NAMALWA (cell line): Measurements from ENCODE around the gene SPOP.
A peak's percentile ranks its signal among the peaks of the same experiment; 100 is the strongest.

Experiments
- DNase-seq: peaks from one replicate; pipeline ENCODE4 v3.0.0-alpha.2; 2015; ENCODE audit warnings: low spot score

SPOP gene

DNA sequence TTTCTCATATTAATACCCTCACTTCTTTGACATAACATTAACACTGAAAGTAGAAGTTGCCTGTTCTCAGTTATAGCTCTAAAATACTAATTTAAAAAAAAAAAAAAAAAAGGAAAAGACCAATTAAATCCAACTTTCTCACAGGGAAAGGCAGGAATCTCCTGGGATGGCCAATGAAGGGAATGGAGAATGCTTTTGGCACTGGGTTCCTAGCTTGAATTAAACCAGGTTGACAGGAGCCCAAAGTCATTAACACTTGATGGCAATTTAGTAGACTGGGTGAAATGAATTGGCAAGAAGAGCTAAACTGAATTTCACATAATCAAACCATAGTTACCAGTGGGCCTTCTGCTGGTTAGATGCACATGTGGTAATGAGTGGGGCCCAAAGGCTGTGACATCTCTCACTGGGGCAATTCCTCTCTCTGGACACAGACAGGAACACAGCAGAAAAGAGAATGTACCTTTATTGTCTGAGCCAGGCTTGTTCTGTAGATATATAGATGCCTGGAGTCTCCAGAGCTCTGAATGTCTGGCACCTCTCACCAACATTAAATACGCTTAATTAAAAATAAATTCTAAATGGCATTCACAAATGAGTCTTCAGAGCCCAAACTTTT, 64.6 kb downstream of the SPOP start:
- DNase-seq = no peak

DNA sequence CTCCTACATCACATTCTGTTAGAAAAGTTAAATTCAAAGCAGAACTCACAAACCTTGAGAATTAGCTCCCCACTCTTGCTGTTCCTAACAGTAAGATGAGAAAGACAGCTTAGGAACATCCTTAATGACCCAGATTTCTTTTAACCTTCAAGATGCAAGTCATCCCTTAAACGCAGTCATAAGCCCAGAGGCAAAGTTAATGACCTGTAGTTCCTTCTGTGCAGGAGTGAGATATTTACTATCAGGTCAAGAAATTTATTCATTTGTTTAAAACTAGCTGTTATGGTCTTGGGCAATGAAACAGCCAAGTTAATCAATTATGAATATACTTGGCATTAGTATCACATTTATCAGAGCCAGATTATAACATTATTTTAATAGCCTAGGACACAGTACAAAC, 65.2 kb downstream of the SPOP start:
- DNase-seq = no peak

DNA sequence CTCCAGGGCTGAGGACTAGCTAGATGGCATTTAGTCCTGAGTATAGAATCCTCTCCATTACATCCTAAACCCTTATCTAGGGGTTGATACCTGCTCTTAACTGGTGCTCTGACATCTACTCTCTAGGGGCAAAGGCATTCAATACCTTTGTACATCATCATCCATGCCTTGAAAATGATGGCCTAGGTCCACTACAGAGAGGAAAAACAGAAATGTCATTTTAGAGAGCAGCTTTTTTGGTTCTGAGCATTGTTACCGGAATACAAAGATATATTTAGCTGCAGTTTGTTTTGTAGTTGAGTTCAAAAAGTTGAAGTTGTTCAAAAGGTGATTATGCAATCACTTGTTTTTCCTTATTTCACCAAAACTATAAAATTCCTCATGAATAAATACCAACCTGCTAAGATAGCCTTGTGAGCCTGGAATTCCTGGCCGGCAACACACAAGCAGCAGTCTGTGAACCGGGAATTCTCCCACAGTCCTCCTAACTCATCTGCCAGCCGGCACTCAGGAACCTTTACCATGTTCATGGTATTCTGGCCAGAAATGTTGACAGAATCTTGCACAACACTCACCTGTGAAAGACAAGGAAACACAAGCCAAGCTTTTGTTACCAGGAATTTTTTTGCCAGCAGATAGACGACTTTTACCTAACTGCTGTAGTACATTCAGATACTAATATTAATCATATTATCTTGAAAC, 66.9 kb downstream of the SPOP start:
- no peak for DNase-seq

DNA sequence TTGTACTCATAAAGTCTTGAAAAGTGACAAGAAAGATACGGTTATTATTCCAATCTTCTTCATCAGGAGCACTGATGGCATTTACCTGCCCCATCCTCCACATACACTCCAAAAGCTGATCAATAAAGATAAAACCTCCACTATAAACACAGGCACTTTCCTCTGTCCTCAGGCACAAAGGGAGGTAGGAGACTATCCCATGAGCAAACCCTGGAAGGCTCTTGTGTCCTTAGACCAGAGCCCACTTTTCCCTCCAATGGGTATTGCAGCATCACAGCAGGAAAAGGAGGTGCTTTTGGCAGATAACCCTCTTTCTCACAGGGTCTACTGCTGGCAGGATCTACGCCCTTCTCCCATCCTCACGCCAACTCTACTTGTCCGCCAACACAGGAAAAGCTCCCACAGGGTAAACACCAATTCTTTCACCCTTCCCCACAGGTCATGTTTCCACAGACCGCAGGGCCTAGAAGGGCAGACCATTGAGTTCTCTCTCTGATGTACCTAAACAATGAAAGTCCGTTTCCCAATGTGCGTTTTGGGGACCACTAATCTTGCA, 73.5 kb downstream of the SPOP start:
- no peak for DNase-seq

DNA sequence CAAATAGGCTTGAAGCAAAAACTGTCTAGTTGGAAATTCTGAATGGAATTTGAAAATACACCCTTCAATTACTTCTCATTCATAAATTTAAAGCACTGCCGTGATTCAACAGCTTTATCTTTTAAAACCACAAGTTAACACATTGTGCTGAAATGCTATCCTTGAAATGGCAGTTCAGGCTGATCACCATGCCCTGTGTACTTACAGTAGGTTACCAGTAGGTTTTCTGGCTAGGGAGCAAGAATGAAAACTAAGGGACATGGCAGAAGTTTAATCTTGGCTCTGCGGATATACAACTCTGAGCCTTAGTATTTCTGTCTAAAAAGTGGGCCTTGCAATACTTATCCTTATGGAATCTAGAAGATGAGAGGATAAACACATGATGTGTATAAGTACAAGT, 74.2 kb downstream of the SPOP start:
- no peak for DNase-seq

DNA sequence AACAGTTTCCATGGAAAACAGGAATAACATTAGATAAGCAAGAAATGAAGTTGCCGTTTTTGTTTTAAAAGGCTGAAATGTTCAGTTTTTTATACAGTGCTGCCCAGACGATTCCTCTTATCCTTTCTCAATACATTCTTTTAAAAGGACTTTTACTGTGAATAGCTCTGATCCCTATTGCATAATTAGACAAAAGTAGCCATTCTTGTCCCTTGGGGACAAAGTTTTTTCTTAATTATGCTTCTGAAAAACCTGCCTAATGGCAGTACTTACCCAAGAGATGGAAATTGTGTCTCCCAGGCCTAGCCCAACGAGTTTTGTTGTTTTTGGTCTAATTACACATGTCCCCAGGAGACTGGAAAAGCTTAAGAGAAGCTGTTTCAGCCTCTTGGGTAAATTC, 74.7 kb downstream of the SPOP start:
- DNase-seq = no peak

DNA sequence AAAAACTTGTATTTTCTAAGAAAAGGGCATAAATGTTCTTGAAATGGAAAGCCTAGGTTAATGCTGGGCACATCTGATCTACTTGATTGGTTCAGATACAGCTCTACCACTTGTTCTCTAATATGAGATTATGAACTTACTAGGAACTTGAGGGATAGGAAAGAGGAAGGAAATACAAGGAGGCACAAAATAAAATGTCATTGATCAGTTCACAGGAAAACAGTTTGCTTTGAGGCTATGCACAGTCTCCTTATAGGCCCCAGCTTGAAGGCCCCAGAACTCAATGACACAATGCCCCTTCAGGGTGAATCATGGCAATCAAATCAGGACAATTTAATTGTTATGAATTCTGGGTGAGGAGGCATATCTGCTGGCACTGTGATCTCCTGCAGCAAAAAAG, 75.1 kb downstream of the SPOP start:
- no peak for DNase-seq

DNA sequence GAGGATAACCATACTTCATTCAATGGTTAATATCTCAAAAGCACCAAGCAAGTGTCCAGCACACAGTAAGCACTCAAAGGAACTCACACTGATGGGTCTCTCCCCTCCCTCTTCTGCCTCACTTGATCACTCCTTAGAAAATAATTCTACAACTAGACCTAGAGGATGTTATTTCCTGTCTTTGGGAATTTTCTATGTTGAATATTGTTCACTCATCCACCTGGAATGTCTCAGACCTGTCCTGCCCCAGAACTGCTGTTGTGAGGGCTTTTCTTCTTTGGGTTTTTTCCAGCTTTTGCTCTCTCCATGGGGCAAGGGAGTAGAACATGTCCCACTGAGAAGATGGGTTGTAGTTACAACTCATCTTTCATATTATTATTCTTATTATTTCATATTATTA, 76.9 kb downstream of the SPOP start:
- no peak for DNase-seq

DNA sequence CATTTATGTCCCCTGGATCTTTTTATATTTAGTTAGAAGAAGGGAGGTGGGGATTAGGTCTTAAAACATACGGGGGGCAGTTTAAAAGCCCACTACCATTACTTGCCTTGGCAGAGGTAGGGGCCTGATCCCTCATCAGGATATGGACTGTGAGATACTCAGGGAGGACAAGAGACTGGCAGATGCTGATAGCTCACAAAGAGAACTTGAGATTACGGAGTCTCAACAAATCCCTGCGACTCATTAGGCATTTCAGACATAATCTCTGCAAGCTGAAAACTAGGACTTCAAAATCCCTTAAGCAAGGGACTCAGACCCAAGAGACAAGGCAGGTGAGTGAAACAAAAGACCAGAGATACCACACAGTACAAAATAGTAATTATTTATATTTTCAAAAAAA, 79.0 kb downstream of the SPOP start:
- no peak for DNase-seq

DNA sequence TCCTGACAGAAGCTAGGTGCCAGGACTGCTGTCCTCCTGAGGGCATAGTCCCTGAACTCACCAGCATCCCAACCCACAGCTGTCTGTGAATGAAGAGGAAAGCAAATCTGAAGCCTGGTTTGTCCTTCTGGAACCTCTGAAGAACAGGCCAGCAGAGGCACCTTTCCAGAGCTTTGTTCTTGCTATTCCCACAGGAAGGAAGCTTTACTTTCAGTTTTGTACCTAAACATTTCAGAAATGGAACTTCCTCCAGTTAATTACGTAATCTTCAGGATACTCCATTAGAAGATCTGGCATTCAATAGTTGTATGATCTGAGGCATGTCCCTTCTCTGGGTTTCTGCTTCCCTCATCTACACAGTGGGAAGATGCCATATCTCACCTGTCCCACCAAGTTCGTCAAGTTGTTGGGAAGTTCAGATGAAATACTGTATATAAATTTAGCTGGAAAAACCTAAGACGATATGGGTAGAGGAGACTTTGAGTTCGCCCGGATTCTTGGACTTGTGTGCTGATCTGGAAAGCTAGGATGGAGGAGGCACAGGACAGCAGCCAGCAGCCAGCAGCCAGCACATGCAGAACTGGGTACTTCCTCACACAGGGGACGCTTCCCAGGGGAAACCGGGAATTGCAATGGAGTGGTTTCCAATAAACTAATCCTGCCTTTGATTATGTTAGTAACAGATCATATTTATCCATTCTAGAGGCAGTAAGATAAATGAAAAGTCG, 79.8 kb downstream of the SPOP start:
- no peak for DNase-seq

DNA sequence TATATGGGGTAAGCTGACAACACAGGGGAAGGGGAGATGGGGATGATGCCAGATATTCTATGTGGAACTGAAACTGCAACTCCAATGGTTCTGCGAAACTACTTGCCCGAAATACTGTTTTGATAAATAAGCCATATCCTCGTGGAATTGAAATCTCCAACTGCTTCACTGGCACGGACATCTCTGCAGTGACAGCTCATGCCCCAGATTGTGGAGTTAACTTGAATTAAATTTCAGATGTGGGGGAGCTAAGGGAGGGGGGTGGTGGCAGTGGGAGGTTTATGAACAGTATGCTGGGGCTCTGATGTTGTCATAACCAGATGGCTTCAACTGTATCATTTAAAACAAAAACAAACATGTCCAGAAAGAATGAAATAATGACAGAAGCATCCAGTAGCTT, 80.5 kb downstream of the SPOP start:
- no peak for DNase-seq

DNA sequence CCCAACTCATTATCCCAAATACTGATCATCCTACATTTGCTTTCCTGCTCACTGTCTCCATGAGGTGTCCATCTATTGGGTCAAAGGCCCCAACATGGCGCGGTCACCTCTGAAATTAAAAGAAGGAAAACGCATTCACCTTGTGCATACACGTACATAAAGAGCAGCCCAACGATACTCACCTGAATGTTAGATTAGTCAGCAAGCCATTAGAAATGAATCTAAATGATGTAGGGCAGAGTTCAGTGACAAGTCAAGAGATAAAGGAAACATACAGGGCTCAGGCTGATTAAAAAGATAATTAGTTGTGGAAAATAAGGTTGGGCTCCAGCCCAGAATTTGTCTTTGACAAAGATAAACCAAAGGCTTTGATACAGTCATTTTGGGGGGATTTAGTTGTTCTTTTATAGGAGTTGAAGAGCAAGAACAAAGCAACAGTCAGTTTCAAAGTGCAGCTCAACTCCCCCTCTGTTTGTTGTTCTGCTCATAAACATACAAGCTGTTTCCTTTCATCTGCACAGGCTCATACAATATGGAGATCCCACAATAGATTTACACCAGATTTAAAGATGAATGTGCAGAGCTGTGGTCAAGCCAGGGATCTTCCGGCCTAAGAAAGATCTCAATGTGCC, 81.2 kb downstream of the SPOP start:
- DNase-seq = no peak

DNA sequence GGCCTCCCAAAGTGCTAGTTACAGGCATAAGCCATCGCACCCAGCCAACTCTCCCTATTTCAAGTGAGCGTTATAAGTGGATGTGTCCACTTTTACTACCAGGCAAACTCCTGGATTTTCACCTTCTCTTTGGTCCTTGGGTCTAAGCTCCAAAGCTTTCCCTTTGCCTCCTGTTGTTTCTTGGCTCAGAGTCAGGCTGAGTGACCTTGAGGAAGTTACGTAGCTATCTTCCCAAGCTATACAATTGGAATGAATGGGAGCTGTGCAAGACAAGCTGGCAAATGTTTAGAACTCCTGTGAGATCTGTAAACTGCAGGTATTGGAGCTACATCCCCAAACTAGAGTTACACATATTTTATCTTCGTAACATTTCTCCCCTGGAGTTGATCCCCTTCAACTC, 81.9 kb downstream of the SPOP start:
- DNase-seq = no peak

DNA sequence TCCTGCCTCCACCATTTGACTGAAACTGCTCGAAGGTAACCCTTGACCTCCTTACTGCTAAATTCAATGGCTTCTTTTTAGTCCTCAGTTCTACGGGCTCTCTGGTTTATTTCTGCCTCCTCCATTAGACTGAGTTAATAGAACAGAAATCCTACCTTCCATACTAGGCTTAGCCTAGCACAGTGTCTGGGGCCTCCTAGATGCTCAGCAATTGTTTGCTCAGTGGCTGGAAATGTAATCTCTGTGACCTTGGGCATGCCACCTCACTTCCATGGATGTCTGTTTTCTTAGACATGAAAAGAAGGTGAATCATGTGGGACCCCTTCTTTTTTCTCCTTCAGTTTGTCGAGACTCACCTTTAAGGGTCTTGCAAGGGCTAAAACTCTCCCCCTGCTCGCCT, 82.6 kb downstream of the SPOP start:
- DNase-seq = no peak

DNA sequence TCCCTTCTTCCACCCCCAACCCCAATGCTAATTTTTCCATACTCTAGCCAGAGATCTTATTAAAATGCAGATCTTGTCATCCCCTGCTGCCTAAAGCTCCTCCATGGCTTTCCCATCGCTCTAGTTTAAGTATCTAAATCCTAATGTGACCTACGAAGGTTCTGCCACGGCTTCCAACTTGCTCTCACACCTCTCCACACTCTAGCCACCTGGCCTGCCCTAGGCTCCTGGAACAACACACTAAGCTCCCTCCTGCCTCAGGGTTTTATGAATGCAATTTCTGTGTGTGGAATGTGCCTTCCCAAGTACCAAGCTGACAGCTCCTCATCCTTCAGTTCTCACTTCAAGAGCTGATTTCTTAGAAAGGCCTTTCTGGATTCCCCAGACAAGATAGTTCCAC, 85.6 kb downstream of the SPOP start:
- DNase-seq = no peak

DNA sequence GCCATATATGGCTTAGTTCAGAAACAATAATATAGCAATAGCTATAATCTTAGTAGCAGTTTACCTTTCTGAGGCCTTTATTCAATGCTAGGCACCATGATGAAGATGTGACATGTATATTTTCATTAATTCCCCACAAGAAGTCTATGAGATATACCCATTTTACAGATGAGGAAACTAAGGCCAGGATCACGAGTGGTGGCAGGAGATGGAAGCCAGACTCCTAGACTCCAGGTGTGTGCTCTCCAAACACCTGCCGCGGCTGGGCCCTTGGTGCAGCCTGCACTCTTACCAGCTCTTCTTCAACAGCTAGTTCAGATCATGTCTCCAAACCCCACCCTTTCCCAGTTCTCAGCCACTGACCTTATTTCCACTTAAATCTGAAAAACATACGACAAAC, 87.0 kb downstream of the SPOP start:
- DNase-seq = no peak

DNA sequence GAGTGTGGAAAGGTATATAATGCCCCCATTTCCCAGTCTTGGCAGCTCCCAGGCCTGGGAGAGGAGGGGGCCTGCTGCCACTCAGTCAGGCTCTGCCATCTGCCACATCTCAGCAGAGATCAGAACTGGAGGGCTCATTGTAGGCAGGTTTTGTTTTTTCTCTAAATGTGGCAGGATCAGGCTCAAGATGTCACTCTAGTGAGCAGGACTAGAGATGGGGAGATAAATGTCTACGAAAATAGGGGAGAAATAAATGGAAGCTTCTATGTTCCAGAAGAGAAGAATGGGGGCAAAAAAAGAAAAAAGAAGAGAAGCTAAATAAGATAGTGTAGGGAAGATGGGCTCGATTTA, 88.3 kb downstream of the SPOP start:
- DNase-seq = no peak

DNA sequence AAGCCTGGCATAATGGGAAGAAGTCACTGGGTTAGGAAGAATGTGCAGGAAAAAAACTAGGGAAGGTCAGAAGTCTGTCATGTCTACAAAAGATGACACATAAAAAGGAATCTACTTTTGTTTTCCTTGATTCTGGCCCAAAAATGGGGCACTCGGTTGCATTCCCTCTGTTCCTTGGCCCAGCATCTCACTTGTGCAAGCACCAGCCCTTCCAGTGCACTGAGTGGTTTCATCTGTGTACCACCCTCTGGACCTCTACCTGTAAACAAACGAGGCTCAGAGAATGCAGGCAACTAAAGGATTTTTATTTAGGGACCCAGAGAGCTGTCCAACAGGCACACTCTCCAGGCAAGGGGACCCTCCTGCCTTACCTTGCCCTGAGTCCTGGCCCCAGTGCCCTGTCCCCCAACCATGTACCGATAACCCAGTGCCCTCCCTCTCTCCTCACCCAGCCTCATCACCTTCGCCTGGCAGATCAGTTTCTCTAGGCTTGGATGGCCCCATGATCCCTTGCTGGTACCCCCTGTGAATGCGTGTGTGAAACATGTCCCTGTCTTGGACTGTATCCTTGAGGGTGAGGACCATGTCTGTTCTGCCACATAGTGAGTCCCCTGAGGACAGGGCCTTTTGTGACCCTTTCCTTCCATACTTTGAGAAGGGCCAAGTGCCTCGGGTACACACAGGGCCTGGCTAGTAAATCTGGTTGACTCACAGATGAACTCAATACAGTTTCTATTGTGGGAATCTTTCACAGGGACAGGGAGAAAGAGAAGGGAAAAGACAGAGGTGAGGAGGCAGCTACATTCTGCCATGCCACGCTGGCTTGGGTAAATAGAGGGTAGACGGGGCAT, 88.9 kb downstream of the SPOP start:
- no peak for DNase-seq

DNA sequence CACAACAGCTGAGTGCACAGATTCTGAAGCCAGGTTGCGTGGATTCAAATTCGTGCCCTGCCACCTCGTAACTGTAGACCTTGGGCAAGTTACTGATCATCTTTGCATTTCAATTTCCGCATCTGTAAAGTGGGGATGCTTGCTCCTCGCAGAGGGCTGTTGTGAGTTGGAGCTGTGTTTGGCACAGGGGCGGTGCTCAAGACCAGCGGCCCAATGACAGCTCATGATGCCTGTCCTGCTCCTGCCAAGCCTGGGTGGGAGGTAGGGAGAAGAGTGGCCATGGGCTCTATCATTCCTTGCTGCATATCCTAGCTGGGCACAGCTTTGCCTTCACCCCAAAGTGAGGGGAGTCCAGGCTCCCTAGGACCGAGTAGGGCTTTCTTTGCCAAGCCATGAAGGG, 89.6 kb downstream of the SPOP start:
- DNase-seq = no peak

DNA sequence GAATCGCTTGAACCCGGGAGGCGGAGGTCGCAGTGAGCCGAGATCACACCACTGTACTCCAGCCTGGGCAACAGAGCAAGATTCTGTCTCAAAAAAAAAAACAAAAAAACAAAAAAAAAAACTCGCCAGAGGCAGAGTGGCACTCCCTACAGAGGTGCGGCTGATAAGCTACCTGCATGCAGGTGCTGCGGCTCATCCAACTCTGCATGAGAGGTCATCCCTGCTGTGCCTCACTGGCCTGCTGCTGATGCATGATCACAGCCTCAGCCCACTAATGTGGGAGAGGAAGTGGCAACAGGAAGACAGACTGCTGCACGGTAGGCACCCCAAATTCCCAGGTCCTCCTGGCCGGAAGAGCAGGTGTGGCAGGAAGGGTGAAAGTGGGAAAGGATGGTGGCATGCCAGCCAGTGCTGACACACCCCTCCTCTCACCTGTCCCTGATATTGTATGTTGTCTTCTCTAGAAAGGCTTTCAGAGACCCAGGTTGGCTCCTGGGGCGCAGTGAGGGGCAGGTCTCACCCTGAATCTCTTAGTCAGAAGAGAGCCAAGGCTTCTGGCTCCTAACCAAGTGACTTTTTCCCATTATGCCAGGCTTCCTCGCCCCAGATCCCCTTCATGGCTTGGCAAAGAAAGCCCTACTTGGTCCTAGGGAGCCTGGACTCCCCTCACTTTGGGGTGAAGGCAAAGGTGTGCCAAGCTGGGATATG, 90.4 kb downstream of the SPOP start:
- no peak for DNase-seq

DNA sequence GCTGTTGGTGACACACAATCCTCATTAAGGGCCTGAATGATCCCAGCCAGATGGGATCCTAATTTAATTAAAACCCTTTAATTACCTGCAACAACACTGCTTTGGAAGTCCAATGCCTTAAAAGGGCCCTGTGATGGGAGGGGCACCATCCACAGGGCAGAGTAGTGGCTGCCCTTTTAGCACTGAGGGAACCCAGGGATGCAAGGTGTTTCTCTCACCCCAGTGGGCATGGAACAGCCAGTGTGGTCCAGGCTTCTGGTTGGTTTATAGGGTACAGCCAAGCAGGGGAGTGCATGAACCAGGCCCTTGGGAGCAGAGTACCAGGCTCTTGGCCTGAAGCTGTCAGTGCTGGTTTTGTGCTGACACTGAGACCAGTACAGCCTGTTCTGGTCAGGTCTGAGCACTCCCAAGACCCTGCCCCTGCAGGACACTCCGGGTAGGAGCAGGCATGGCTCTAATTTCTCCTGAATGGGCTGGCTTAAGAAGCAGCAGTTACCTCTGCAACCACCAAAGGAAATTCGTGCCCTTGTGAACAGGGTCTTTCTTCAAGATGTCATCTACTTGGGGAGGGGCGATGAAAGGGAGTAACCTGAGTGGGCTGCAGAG, 92.4 kb downstream of the SPOP start:
- DNase-seq = peak; percentile 46
